T-helper 22 cell (primary cell): ENCODE results near the gene DAB1.

ENCODE experiments used
- DNase-seq: peaks from one replicate; pipeline ENCODE4 v3.0.0-alpha.2; 2020; ENCODE audit warnings: low read depth

DAB1 gene

GRCh38 chr1:57020216-57020615 is 403.6 kb downstream of the DAB1 start:
- no peak for DNase-seq

- no peak for DNase-seq
Observed at GRCh38 chr1:57019236-57019839, 404.5 kb downstream of the DAB1 start.

- DNase-seq, result no peak
Observed at GRCh38 chr1:57018119-57018518, 405.7 kb downstream of the DAB1 start.

GRCh38 chr1:57017717-57018116 is 406.1 kb downstream of the DAB1 start:
- DNase-seq, result no peak

DNA sequence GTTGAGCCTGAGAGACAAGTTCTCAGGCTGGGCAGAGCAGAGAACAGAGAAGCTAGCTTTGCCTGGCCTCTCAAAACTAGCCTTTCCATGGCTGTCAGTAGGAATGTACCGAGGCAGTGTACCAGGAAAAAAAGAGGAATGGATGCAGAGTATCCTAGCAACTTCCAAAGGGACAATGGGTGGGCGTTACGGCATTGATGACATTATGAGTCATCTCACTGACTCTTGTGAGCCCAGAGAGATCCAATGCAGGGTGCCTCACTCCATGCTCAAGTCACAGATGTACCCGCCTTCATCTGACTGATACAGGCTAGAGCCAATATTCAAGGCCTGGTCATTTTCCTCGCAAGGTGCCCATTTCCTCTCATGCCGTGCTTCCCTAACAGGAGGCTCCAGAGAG is 406.7 kb downstream of the DAB1 start:
- no peak for DNase-seq

DNA sequence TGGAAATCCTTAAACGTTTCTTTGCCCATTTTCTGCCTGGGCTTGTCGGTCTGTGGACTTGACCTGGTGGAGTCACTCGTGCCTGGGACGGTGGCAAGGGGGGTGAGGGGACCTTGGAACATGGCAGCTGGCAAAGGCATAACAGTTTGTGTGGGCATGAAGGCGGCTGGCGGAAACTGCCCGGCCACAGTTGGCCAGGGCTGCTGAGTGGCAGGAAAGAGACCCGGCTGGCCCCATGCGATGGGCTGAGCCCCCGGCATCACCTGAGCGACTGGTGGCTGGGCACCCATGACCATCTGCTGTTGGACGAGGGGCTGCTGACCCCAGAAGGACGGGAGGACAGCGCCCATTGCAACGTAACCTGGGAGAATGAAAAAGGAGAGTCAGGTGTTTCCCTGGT is 408.8 kb downstream of the DAB1 start:
- peak; percentile 0 for DNase-seq

DNA sequence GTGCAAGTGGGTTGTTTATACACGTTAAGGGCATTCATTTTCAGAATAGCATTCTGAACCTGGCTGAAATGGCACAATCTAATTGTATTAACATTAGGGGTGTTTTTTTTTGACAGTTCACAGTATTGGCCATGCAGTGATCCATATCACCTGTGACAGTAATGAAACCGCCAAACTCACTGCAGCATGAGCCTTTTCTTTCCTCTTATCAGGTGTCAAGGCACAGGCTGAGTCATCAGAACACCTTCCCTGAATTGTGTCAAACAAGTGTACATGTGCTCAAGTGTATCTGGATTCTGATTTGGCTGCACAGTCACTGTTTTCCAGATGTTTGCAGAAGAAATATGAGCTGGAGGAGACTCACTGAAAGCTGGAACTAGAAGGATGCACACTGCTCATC is 410.3 kb downstream of the DAB1 start:
- DNase-seq, result no peak

- no peak for DNase-seq
Observed at GRCh38 chr1:57012315-57012714, 411.5 kb downstream of the DAB1 start.

- no peak for DNase-seq
Observed at GRCh38 chr1:57010511-57010910, 413.3 kb downstream of the DAB1 start.

DNA sequence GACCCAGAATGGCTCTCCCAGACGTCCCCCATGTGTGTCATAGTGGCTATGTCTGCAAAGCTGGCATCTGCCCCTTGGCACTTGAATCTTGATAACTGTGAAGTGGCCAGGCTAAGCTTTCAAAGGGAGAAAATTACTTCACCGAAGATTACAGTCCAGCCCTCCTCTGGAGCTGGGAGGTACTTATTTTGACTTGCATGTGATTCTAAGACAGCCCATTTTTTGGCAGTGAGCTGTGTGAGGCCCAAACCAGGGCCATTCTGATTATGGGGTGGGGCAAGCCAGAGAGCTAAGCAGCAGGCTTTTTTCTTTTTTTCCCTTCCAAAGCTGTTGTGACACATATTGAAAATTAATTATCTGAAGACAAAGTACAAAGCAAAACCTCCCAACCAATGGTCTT is 415.9 kb downstream of the DAB1 start:
- DNase-seq, result no peak

- no peak for DNase-seq
Observed at GRCh38 chr1:57007472-57007871, 416.4 kb downstream of the DAB1 start.

DNA sequence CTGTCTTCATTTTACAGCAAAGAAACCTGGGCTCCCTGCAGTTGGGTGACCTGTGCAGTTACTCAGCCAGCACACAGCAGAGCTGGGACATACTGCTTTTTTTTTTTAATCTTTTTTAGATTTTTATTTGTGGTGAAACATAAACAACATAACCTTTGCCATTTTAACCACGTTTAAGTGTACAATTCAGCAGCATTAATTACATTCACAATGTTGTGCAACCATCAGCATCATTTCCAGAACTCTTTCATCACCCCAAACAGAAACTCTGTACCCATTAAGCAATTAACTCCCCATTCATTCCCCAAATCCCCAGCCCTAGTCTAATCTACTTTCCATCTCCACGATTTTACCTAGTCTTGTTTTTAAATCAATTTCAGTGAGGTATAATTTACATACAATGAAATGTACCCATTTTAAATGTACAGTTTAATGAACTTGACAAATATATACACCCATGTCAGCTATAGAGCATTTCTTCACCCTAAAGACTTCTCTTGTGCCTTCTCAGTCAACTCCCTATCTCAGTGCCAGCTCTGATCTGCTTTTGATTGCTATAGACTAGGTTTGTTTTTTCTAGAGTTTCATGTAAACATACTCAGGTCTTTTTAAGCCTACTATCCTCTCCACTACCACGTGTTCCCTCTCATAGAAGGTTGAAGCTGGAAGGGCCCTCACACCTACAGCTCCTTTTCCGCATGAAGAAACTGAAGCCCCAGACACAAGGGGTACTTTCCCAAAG is 420.3 kb downstream of the DAB1 start:
- DNase-seq, result no peak

- no peak for DNase-seq
Observed at GRCh38 chr1:56995414-56996100, 428.3 kb downstream of the DAB1 start.

GRCh38 chr1:56993475-56993874 is 430.4 kb downstream of the DAB1 start:
- no peak for DNase-seq

- DNase-seq, result no peak
Observed at GRCh38 chr1:56992318-56993125, 431.3 kb downstream of the DAB1 start.

- no peak for DNase-seq
Observed at GRCh38 chr1:56991576-56991975, 432.3 kb downstream of the DAB1 start.

GRCh38 chr1:56986397-56986796 is 437.5 kb downstream of the DAB1 start:
- no peak for DNase-seq

GRCh38 chr1:56985857-56986256 is 438.0 kb downstream of the DAB1 start:
- no peak for DNase-seq

GRCh38 chr1:56983484-56983883 is 440.4 kb downstream of the DAB1 start:
- no peak for DNase-seq

DNA sequence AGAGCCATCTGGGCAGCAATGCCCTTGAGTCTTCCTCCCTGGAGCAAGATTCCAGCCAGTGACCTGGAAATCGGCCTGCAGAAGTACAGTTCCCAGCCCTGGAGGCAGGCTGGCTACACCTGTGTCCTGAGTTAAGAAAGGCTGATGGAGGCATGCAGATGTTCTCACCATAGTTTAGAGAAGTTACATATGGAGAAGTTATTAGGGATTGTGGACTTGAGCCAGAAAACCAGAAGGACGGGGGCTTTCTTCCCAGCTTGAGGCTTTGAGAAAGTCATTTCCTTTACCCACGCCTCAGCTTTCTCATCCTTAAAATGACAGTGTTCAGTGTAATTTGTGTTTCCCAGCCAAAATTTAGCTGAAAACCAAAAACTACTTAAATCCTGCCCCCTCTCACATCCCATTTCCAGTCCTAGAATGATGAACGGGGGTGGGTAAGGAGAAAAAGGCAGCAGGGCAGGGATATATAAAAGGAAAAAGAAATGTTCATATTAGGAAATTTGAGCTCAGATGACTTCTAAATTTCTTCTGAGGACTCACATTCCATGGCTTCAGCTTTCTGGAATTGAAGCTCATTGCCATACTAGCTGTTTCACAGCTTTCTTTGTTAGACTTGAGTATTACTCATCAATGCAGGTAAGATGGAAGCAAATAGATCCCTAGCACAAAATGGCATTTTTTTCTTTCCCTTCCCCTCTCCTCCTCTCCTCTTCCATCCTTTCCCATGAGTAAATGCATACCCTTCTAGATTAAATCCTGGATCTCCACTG is 443.7 kb downstream of the DAB1 start:
- no peak for DNase-seq

DNA sequence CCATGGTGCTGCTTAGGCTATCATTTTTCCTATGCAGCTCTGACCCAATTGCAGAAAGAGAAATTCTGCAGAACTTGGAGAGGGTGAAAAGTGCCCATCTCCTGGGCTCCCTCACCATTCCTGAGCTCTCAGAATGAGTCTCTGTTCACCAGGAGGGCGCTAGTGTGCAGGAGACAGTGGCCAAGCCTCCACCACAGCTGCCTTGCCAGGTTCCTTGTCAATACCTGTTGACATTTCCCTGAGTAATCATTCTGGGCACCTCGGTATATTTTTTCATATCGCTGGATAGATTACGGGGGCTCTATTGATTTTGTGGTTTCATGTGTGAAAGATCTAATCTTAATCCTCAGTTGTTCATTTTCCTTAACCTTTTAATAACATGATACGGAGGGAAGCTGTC is 445.0 kb downstream of the DAB1 start:
- DNase-seq, result no peak

DNA sequence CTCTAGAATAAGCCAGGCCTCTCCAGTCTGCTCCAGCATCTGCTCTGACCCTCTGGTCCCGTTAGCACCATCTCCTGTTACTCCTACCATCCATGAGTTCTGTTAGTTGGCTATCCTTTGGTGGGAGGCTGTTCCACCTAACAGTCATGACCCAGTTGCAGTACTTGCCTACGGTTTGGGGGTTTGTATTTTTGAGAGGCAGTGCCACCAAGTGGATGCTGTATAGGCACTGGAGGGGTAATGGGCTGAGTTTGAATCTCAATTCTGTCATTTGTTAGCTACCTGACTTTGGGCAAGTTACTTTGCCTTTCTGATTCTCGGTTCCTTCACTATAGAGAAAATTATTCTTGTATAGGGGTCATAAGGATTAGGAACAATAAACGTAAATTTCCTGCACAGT is 445.9 kb downstream of the DAB1 start:
- no peak for DNase-seq
